Gastrocnemius medialis (tissue), 4 donors: ENCODE measurements around the gene TTYH3.

Source experiments
- POLR2A ChIP-seq, 2 donors: fragments of 450-650 bp; IDR thresholded peaks; one replicate each; pipeline ENCODE4 v1.6.1; 2017; ENCODE audit warnings: antibody characterized with exemption in 2 of 2, mild to moderate bottlenecking in 2 of 2, moderate library complexity in 2 of 2
- TF ChIP-seq, protein P1 (sequence below), 5 experiments: fragments of 450-650 bp in 3 of 5; fragments of 200-600 bp in 2 of 5; sonication (generic) in 2 of 5; IDR thresholded peaks in 4 of 5; conservative IDR thresholded peaks in 1 of 5; 1 replicate in 4 of 5; 2 replicates in 1 of 5; pipeline ENCODE4 v1.5.1; 2016 to 2019; ENCODE audit warnings: antibody characterized with exemption in 5 of 5, mild to moderate bottlenecking in 3 of 5, moderate library complexity in 3 of 5

DNA sequence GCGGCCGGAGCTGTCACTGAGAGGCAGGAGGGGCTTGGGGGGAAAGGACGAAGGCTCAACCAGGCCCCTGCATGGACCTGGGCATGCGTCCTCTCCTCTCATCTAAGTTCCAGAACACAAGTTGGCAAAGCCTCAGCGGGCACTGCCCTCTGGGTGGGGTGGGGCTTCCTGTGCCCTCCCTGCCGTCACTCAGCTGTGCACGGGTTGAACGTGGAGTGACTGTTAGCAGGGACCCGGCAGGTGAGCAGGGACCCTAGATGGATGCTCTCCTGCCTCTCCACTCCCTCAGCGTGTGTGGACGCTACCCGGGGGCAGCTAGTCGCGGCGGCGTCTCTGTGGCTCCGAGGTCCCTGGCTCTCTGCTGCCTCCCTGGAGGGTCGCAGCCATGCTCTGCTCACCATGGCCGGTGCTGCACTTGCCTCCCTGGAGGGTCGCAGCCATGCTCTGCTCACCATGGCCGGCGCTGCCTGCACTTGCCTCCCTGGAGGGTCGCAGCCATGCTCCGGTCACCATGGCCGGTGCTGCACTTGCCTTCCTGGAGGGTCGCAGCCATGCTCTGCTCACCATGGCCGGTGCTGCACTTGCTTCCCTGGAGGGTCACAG lies 36.4 kb upstream of the TTYH3 start:
- TF ChIP-seq, protein P1, sequence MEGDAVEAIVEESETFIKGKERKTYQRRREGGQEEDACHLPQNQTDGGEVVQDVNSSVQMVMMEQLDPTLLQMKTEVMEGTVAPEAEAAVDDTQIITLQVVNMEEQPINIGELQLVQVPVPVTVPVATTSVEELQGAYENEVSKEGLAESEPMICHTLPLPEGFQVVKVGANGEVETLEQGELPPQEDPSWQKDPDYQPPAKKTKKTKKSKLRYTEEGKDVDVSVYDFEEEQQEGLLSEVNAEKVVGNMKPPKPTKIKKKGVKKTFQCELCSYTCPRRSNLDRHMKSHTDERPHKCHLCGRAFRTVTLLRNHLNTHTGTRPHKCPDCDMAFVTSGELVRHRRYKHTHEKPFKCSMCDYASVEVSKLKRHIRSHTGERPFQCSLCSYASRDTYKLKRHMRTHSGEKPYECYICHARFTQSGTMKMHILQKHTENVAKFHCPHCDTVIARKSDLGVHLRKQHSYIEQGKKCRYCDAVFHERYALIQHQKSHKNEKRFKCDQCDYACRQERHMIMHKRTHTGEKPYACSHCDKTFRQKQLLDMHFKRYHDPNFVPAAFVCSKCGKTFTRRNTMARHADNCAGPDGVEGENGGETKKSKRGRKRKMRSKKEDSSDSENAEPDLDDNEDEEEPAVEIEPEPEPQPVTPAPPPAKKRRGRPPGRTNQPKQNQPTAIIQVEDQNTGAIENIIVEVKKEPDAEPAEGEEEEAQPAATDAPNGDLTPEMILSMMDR (IDR thresholded peaks at IDR 0.05 in 4 of 5, conservative IDR thresholded peaks at IDR 0.05 in 1 of 5), result no peak
- TF ChIP-seq POLR2A (IDR thresholded peaks at IDR 0.05), result no peak
